PC-9 (cell line): ENCODE results near the gene TBRG4. TPM values are rescaled to one million over a fixed set of nuclear protein-coding genes. Genes with fewer than 3 reads are reported as not detected.

Experiments
- BruUV-seq: library from RNA; stranded (reverse); fragments of 400-500 nt; replicated peaks from 2 replicates; lab custom pipeline; 2021; lab: Mats Ljungman, UMichigan
- CTCF ChIA-PET: fragments of 300-600 bp; sonication (Branson Sonifier 250); formaldehyde crosslinking; loops from one replicate; lab custom pipeline; 2022; ENCODE audit warnings: antibody characterized with exemption; lab: Charles Lee
- POLR2A ChIA-PET: fragments of 300-600 bp; sonication (Branson Sonifier 250); formaldehyde crosslinking; loops from one replicate; lab custom pipeline; 2022; ENCODE audit warnings: antibody characterized with exemption; ENCODE audit not compliant: unreplicated experiment; lab: Charles Lee
- DNase-seq, 2 experiments: peaks; one replicate each; pipeline versions ENCODE4 v3.0.0 to v3.0.0-alpha.2; 2015 to 2022; ENCODE audit warnings: mixed read lengths in 1 of 2
- H2AFZ ChIP-seq: fragments of 200-600 bp; sonication (generic); 2 replicates; pipeline ENCODE4 v1.8.1; 2017; ENCODE audit warnings: antibody characterized with exemption
- H3F3A ChIP-seq: fragments of 200-600 bp; sonication (generic); 2 replicates; pipeline ENCODE4 v1.8.1; 2017; ENCODE audit warnings: antibody characterized with exemption, mild to moderate bottlenecking, low read depth; ENCODE audit not compliant: insufficient read depth
- H3K27ac ChIP-seq: fragments of 200-600 bp; sonication (generic); 2 replicates; pipeline ENCODE4 v1.6.1; 2016; ENCODE audit warnings: mixed run types
- H3K27me3 ChIP-seq: fragments of 200-600 bp; sonication (generic); 2 replicates; pipeline ENCODE4 v1.6.1; 2016; ENCODE audit warnings: low read depth, mixed run types; ENCODE audit not compliant: insufficient read depth
- H3K36me3 ChIP-seq: fragments of 200-600 bp; sonication (generic); 2 replicates; pipeline ENCODE4 v1.6.1; 2016; ENCODE audit warnings: low read depth, mixed run types
- H3K4me1 ChIP-seq: fragments of 200-600 bp; sonication (generic); replicated peaks from 2 replicates; pipeline ENCODE4 v1.6.1; 2016; ENCODE audit warnings: mixed run types; ENCODE audit not compliant: insufficient read depth
- H3K4me2 ChIP-seq: fragments of 200-600 bp; sonication (generic); 2 replicates; pipeline ENCODE4 v1.6.1; 2017; ENCODE audit warnings: mixed run types
- H3K4me3 ChIP-seq: fragments of 200-600 bp; sonication (generic); 2 replicates; pipeline ENCODE4 v1.6.1; 2016; ENCODE audit warnings: mixed run types
- H3K79me2 ChIP-seq: fragments of 200-600 bp; sonication (generic); 2 replicates; pipeline ENCODE4 v1.6.1; 2017; ENCODE audit warnings: low read depth, mixed run types
- H3K9me2 ChIP-seq: fragments of 200-600 bp; sonication (generic); 2 replicates; pipeline ENCODE4 v1.8.1; 2017; ENCODE audit warnings: mild to moderate bottlenecking; ENCODE audit not compliant: insufficient read depth
- H3K9me3 ChIP-seq: fragments of 200-600 bp; sonication (generic); 2 replicates; pipeline ENCODE4 v1.8.1; 2016; ENCODE audit warnings: low read depth; ENCODE audit not compliant: insufficient read depth
- H4K20me1 ChIP-seq: fragments of 200-600 bp; sonication (generic); 2 replicates; pipeline ENCODE4 v1.8.1; 2017; ENCODE audit not compliant: insufficient read depth
- EZH2 ChIP-seq: fragments of 200-600 bp; sonication (generic); IDR thresholded peaks from 2 replicates; pipeline ENCODE4 v1.8.0; 2017; ENCODE audit warnings: antibody characterized with exemption, low read depth
- intact Hi-C: fragments of 100-400 bp; cut with micrococcal nuclease; formaldehyde crosslinking; loops from one replicate; pipeline ENCODE4 v1.10.0; 2022; ENCODE audit not compliant: unreplicated experiment
- total RNA-seq: library from RNA; stranded (reverse); gene quantifications from 2 replicates; pipeline ENCODE4 v1.2.3, GENCODE V29; 2021
- TF ChIP-seq, protein P1 (sequence below): fragments of 200-600 bp; sonication (generic); conservative IDR thresholded peaks from 2 replicates; pipeline ENCODE4 v1.6.1; 2017; ENCODE audit warnings: mixed run types, antibody characterized with exemption, mild to moderate bottlenecking, moderate library complexity

TBRG4 gene
- total RNA-seq, 1 experiment from 2014 or later: 120 TPM

DNA sequence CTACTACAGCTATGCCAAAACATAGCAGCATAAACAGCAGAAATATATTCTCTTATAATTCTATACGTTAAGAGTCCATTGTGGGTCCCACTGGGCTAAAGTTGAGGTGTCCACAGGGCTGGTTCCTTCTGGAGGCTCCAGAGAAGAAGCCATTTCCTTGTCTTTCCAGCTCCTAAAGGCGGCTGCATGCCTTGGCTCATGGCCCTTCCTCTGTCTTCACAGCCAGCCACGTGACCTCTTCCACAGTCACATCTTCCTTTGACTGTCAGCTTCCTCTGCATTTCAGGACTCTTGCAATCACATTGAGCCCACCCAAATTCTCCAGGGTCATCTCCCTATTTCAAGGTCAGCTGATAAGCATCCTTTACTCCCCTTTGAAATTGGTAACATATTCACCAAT, 40.0 kb downstream of the TBRG4 start:
- ChIA-PET CTCF (no interaction called here), POLR2A (no interaction called here)
- Histone ChIP-seq H3K27ac (no peak overlapping the region), H2AFZ (no peak overlapping the region), H3K27me3 (no peaks in the 10 kb centered on the region), H3K9me2 (no peaks in the 10 kb centered on the region), H3K4me3 (no peak overlapping the region), H3K79me2 (no peaks in the 10 kb centered on the region), H3K4me2 (no peak overlapping the region), H3K9me3 (no peaks in the 10 kb centered on the region), H3K4me1 (peaks cover 10% of the 10 kb centered on the region), H3K36me3 (no peaks in the 10 kb centered on the region; the same call in 1 of the 2 replicates), H4K20me1 (no peaks in the 10 kb centered on the region), H3F3A (peaks cover 11% of the 10 kb centered on the region; the same call in 1 of the 2 replicates)
- DNase-seq: no peak
- intact Hi-C loops: no loop called here
- TF ChIP-seq EZH2: no peak
- TF ChIP-seq, protein P1, sequence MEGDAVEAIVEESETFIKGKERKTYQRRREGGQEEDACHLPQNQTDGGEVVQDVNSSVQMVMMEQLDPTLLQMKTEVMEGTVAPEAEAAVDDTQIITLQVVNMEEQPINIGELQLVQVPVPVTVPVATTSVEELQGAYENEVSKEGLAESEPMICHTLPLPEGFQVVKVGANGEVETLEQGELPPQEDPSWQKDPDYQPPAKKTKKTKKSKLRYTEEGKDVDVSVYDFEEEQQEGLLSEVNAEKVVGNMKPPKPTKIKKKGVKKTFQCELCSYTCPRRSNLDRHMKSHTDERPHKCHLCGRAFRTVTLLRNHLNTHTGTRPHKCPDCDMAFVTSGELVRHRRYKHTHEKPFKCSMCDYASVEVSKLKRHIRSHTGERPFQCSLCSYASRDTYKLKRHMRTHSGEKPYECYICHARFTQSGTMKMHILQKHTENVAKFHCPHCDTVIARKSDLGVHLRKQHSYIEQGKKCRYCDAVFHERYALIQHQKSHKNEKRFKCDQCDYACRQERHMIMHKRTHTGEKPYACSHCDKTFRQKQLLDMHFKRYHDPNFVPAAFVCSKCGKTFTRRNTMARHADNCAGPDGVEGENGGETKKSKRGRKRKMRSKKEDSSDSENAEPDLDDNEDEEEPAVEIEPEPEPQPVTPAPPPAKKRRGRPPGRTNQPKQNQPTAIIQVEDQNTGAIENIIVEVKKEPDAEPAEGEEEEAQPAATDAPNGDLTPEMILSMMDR: no peak
- BruUV-seq: no TSS peak

DNA sequence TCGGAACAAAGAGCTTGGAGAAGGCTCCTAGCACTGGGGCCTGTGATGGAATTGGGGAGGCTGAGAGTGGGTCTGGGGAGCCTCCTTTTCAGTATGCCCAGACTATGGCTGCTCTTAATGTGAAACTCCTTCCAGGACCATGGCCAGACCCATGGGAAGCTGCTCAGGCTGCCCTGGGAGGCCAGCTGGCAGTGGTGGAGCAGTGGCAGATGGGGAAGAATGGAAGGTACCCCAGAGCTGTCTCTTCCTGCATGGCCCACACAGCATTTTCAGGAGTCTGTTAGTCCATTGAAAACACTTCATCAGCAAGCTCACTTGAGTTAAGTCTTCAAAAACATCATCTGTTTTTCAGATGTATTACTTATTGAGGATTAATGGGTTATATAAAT, 41.2 kb downstream of the TBRG4 start:
- no peaks in the 10 kb centered on the region for H3K9me3 ChIP-seq
- no peaks in the 10 kb centered on the region; the same call in 1 of the 2 replicates for H3K36me3 ChIP-seq
- no peak overlapping the region for H3K4me2 ChIP-seq
- H3K27me3 ChIP-seq: no peaks in the 10 kb centered on the region
- no peak for TF ChIP-seq EZH2
- TF ChIP-seq, protein P1: no peak
- CTCF ChIA-PET: no interaction called here
- intact Hi-C loops: no loop called here
- no peaks in the 10 kb centered on the region for H3K9me2 ChIP-seq
- POLR2A ChIA-PET: no interaction called here
- BruUV-seq: no TSS peak
- H4K20me1 ChIP-seq: no peaks in the 10 kb centered on the region
- no peaks in the 10 kb centered on the region for H3K79me2 ChIP-seq
- no peak overlapping the region for H2AFZ ChIP-seq
- H3K4me1 ChIP-seq: peaks cover 10% of the 10 kb centered on the region
- DNase-seq: no peak
- H3K27ac ChIP-seq: no peak overlapping the region
- H3F3A ChIP-seq: peaks cover 11% of the 10 kb centered on the region; the same call in 1 of the 2 replicates
- no peak overlapping the region for H3K4me3 ChIP-seq

DNA sequence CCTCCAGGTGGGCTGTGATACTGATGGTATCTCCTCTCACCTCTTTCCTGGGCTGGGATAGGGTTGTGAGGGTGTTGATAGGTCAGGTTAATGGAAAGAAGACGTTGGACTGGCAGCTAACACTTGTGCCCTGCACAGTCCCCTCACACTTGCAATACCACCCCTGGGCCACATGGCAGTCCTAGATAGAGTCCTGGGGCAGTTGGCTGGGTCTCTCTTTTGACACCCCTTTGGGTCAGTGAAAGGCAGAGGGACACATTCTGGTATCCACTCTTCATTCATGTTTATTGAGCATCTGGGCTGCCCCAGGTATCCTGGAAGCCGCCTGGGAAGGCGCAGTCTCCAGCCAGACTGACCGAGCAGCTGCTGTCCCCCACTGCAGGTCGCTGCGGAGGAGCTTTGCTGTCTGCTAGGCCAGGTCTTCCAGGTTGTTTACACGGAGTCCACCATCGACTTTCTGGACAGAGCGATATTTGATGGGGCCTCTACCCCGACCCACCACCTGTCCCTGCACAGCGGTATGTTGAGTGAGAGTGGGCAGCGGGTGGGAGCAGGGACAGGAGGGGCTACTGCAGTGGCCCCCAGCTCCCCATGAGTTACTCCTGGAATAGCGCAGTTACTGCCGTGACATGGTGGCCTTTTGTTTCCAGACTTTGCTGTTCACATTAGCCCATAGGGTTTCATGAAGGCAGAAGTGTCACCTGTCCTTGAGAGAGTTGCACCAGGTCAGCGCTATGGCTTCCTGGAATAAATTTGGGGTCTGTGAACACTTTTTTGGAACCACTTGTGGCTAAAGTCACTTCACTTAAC, 41.8 kb downstream of the TBRG4 start:
- Histone ChIP-seq H3K9me2 (no peaks in the 10 kb centered on the region), H3K4me2 (no peak overlapping the region), H3K4me1 (peaks cover 10% of the 10 kb centered on the region), H3K9me3 (no peaks in the 10 kb centered on the region), H3K4me3 (no peak overlapping the region), H3K27me3 (no peaks in the 10 kb centered on the region), H3F3A (peaks cover 11% of the 10 kb centered on the region; the same call in 1 of the 2 replicates), H4K20me1 (no peaks in the 10 kb centered on the region), H2AFZ (no peak overlapping the region), H3K36me3 (no peaks in the 10 kb centered on the region; the same call in 1 of the 2 replicates), H3K79me2 (no peaks in the 10 kb centered on the region), H3K27ac (no peak overlapping the region)
- intact Hi-C loops: no loop called here
- no peak for DNase-seq
- ChIA-PET CTCF (no interaction called here), POLR2A (no interaction called here)
- BruUV-seq: no TSS peak
- TF ChIP-seq, protein P1: no peak
- no peak for TF ChIP-seq EZH2
